HEK293 (cell line): ENCODE results near the gene SPPL2B.

Experiments
- CTCF ChIA-PET: fragments of 350-600 bp; formaldehyde crosslinking; extraction: SDS; loops from one replicate; lab custom pipeline; 2021; ENCODE audit warnings: antibody characterized with exemption; lab: Yijun Ruan, JAX
- POLR2A ChIA-PET: fragments of 300-600 bp; formaldehyde crosslinking; extraction: SDS; loops from one replicate; lab custom pipeline; 2020; ENCODE audit warnings: antibody characterized with exemption, inconsistent platforms; lab: Yijun Ruan, JAX
- H3K27ac ChIP-seq: fragments of 200-500 bp; sonication (Bioruptor generic); 2 replicates; pipeline ENCODE4 v1.5.1; 2014; ENCODE audit warnings: low read depth, low read length, control low read depth, inconsistent platforms; ENCODE audit errors: extremely low read depth
- H3K36me3 ChIP-seq, 2 experiments: fragments of 200-500 bp in 1 of 2; sonication (Bioruptor generic) in 1 of 2; 1 replicate in 1 of 2; 2 replicates in 1 of 2; pipeline ENCODE4 v1.5.1; 2014 to 2017; ENCODE audit warnings: inconsistent platforms in 2 of 2, low read length in 2 of 2; ENCODE audit not compliant: control insufficient read depth in 2 of 2, insufficient read depth in 1 of 2
- H3K4me1 ChIP-seq: fragments of 200-500 bp; sonication (Bioruptor generic); 2 replicates; pipeline ENCODE4 v1.5.1; 2014; ENCODE audit warnings: mild to moderate bottlenecking, low read length, inconsistent platforms; ENCODE audit not compliant: control insufficient read depth, insufficient read depth
- H3K4me3 ChIP-seq: 2 replicates; pipeline ENCODE4 v1.5.1; 2011; ENCODE audit warnings: low read depth, mild to moderate bottlenecking, control low read depth, low read length, moderate library complexity
- H3K9me3 ChIP-seq: fragments of 200-500 bp; sonication (Bioruptor generic); 2 replicates; pipeline ENCODE4 v1.5.1; 2014; ENCODE audit warnings: low read depth, low read length, inconsistent platforms; ENCODE audit not compliant: control insufficient read depth, insufficient read depth
- HOXA7 ChIP-seq: sonication (generic); formaldehyde crosslinking; IDR thresholded peaks from 2 replicates; pipeline ENCODE4 v1.8.1; 2022; ENCODE audit warnings: missing genetic modification reagents, borderline replicate concordance
- IKZF3 ChIP-seq: fragments of 450-650 bp; IDR thresholded peaks from 2 replicates; pipeline ENCODE4 v1.5.0; 2018; ENCODE audit warnings: missing biosample characterization, mild to moderate bottlenecking, missing genetic modification characterization, moderate library complexity
- PRDM2 ChIP-seq: fragments of 450-650 bp; formaldehyde crosslinking; IDR thresholded peaks from 2 replicates; pipeline ENCODE4 v1.5.1; 2016; ENCODE audit warnings: missing biosample characterization, missing genetic modification characterization, borderline replicate concordance
- REST ChIP-seq: fragments of 450-650 bp; formaldehyde crosslinking; IDR thresholded peaks from 2 replicates; pipeline ENCODE4 v1.5.1; 2016; ENCODE audit warnings: missing biosample characterization, missing genetic modification characterization
- SP7 ChIP-seq: fragments of 450-650 bp; formaldehyde crosslinking; IDR thresholded peaks from 2 replicates; pipeline ENCODE4 v1.5.1; 2016; ENCODE audit warnings: missing biosample characterization, missing genetic modification characterization
- ZBTB1 ChIP-seq: fragments of 450-650 bp; formaldehyde crosslinking; IDR thresholded peaks from 2 replicates; pipeline ENCODE4 v1.5.1; 2016; ENCODE audit warnings: missing biosample characterization, missing genetic modification characterization
- ZNF266 ChIP-seq: fragments of 450-650 bp; formaldehyde crosslinking; IDR thresholded peaks from 2 replicates; pipeline ENCODE4 v1.5.1; 2016; ENCODE audit warnings: missing biosample characterization, missing genetic modification characterization, low read depth
- ZNF341 ChIP-seq: fragments of 450-650 bp; formaldehyde crosslinking; IDR thresholded peaks from 2 replicates; pipeline ENCODE4; 2016; ENCODE audit warnings: low read depth, missing biosample characterization, missing genetic modification characterization
- ZNF404 ChIP-seq: fragments of 450-650 bp; formaldehyde crosslinking; IDR thresholded peaks from 2 replicates; pipeline ENCODE4 v1.5.1; 2017; ENCODE audit warnings: missing biosample characterization, missing genetic modification characterization
- ZNF48 ChIP-seq: fragments of 450-650 bp; formaldehyde crosslinking; IDR thresholded peaks from 2 replicates; pipeline ENCODE4 v1.5.1; 2016; ENCODE audit warnings: missing biosample characterization, missing genetic modification characterization
- ZNF549 ChIP-seq: fragments of 450-650 bp; IDR thresholded peaks from 2 replicates; pipeline ENCODE4 v1.5.1; 2018; ENCODE audit warnings: missing biosample characterization, missing genetic modification characterization, mild to moderate bottlenecking, inconsistent platforms, moderate library complexity
- ZNF558 ChIP-seq: fragments of 450-650 bp; formaldehyde crosslinking; IDR thresholded peaks from 2 replicates; pipeline ENCODE4 v1.5.1; 2016; ENCODE audit warnings: missing biosample characterization, missing genetic modification characterization
- ZNF571 ChIP-seq: fragments of 450-650 bp; formaldehyde crosslinking; IDR thresholded peaks from 2 replicates; pipeline ENCODE4 v1.5.0; 2017; ENCODE audit warnings: missing biosample characterization, missing genetic modification characterization
- ZNF645 ChIP-seq: fragments of 450-650 bp; formaldehyde crosslinking; IDR thresholded peaks from 2 replicates; pipeline ENCODE4; 2016; ENCODE audit warnings: missing biosample characterization, missing genetic modification characterization
- ZNF701 ChIP-seq: fragments of 450-650 bp; formaldehyde crosslinking; IDR thresholded peaks from 2 replicates; pipeline ENCODE4 v1.5.1; 2016; ENCODE audit warnings: missing biosample characterization, missing genetic modification characterization
- ZNF76 ChIP-seq: fragments of 450-650 bp; formaldehyde crosslinking; IDR thresholded peaks from 2 replicates; pipeline ENCODE4; 2016; ENCODE audit warnings: low read depth, missing biosample characterization, missing genetic modification characterization, borderline replicate concordance

SPPL2B gene

DNA sequence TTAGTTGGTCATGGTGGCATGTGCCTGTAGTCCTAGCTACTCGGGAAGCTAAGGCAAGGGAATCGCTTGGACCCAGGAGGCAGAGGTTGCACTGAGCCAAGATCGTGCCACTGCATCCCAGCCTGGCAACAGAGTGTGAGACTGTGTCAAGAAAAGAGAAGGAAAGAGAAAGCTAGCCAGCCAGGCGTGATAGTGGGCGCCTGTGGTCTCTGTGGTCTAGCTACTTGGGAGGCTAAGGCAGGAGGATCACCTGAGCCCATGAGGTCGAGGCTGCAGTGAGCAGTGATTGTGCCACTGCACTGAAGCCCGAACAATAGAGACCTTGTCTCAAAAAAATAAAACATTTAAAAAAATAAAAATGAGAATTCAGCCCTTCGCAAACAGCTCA is 65.6 kb downstream of the SPPL2B start (continued):
- TF ChIP-seq ZNF645 (tag by site-specific recombination): no peak
- TF ChIP-seq ZNF404 (tag by site-specific recombination): no peak

DNA sequence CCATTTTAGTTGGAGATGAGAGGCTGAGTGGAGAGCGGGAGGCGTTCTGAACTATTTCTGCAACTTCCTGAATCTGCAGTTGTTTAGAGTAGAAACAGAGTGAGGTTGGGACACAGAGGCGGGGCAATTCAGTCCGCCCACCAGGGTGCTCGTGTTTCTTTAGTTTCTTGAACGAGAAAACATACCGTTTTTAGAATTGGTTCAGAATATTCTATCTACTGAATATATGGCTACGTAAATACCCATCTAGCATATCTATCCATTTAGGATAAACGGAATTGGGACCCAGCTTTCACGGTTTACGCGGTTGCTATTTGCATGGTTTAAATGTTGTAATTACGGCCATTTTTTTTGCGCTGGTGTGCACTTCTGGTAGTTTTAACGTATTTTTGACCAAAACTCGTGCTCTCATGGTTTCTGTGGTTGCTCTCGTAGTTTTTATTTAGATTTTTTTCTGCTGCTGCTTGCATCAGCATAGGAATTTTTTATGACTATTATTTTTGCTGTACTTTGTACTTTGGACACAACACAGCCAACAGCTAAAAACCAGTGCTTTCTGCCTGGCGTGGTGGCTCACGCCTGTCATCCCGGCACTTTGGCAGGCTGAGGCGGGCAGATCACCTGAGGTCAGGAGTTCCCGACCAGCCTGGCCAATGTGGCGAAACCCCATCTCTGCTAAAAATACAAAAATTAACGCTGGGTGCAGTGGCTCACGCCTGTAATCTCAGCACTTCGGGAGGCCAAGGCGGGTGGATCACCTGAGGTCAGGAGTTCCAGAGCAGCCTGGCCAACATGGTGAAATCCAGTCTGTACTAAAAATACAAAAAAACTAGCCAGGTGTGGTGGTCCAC is 66.2 kb downstream of the SPPL2B start:
- H3K4me3 ChIP-seq: no peak overlapping the region
- no peaks in the 10 kb centered on the region for H3K36me3 ChIP-seq
- POLR2A ChIA-PET: interaction anchor here (0.6 to 0.7 kb wide), 2 partner anchors 81 to 217 kb away, joined by 3 to 9 read pairs; partner anchors contain the start of gene GADD45B

More for the DNA sequence above, 66.2 kb downstream of the SPPL2B start:
- TF ChIP-seq PRDM2 (tag by site-specific recombination) (no peak), IKZF3 (tag by site-specific recombination) (no peak), HOXA7 (CRISPR knock-in tag) (no peak), ZNF266 (no peak), ZNF558 (tag by site-specific recombination) (no peak), ZNF701 (tag by site-specific recombination) (no peak), REST (tag by site-specific recombination) (no peak), ZNF341 (tag by site-specific recombination) (no peak), ZNF76 (tag by site-specific recombination) (no peak), ZNF571 (no peak), ZNF48 (tag by site-specific recombination) (no peak), SP7 (tag by site-specific recombination) (no peak), ZBTB1 (tag by site-specific recombination) (no peak), ZNF549 (tag by site-specific recombination) (no peak)
- CTCF ChIA-PET: interaction anchor here (0.6 to 1.8 kb wide), 3 partner anchors 68 to 219 kb away, joined by 3 to 5 read pairs (median 4); no protein-coding TSS in a partner anchor
- no peak overlapping the region for H3K27ac ChIP-seq
- no peaks in the 10 kb centered on the region for H3K4me1 ChIP-seq
- no peaks in the 10 kb centered on the region for H3K9me3 ChIP-seq
